ENCODE results near the gene LETM1. TPM values are rescaled to one million over a fixed set of nuclear protein-coding genes. Genes with fewer than 3 reads are reported as not detected.

LETM1 gene
- total RNA-seq, 1 donor from 2014 or later, result 41.8 TPM

GRCh38 chr4:1777822-1778641 lies 77.9 kb downstream of the LETM1 start:
- intact Hi-C loops (cut with DNase I), result no loop called here
- no peak for DNase-seq
- no peak for ATAC-seq (ENCODE audit: poor library complexity)

GRCh38 chr4:1776521-1777161 lies 79.3 kb downstream of the LETM1 start:
- intact Hi-C loops (cut with DNase I), result no loop called here
- ATAC-seq (ENCODE audit: poor library complexity) (no peak), DNase-seq (no peak)

- intact Hi-C loops (cut with DNase I), result no loop called here
- ATAC-seq (ENCODE audit: poor library complexity) (no peak), DNase-seq (no peak)
Observed at GRCh38 chr4:1775731-1776500, 80.0 kb downstream of the LETM1 start.

GRCh38 chr4:1773754-1774153 lies 82.2 kb downstream of the LETM1 start:
- DNase-seq (no peak), ATAC-seq (ENCODE audit: poor library complexity) (no peak)
- intact Hi-C loops (cut with DNase I), result no loop called here

GRCh38 chr4:1772853-1773538 lies 83.0 kb downstream of the LETM1 start:
- no peak for ATAC-seq (ENCODE audit: poor library complexity)
- intact Hi-C loops (cut with DNase I), result no loop called here

GRCh38 chr4:1771555-1772305 lies 84.2 kb downstream of the LETM1 start:
- DNase-seq, result no peak
- intact Hi-C loops (cut with DNase I), result no loop called here
- ATAC-seq (ENCODE audit: poor library complexity), result no peak

More at GRCh38 chr4:1772853-1773538, 83.0 kb downstream of the LETM1 start:
- DNase-seq, result no peak

GRCh38 chr4:1770791-1771231 lies 85.1 kb downstream of the LETM1 start:
- no peak for ATAC-seq (ENCODE audit: poor library complexity)
- intact Hi-C loops (cut with DNase I), result no loop called here
- DNase-seq, result no peak

- ATAC-seq (ENCODE audit: poor library complexity), result no peak
- intact Hi-C loops (cut with DNase I), result no loop called here
Observed at GRCh38 chr4:1770245-1770644, 85.7 kb downstream of the LETM1 start.

GRCh38 chr4:1769692-1770091 lies 86.3 kb downstream of the LETM1 start:
- no peak for DNase-seq
- no peak for ATAC-seq (ENCODE audit: poor library complexity)
- intact Hi-C loops (cut with DNase I), result no loop called here

More at GRCh38 chr4:1770245-1770644, 85.7 kb downstream of the LETM1 start:
- no peak for DNase-seq

- intact Hi-C loops (cut with DNase I), result no loop called here
- no peak for DNase-seq
Observed at GRCh38 chr4:1768367-1769034, 87.5 kb downstream of the LETM1 start.

GRCh38 chr4:1767770-1768366 lies 88.1 kb downstream of the LETM1 start:
- no peak for DNase-seq
- intact Hi-C loops (cut with DNase I), result no loop called here

More at GRCh38 chr4:1768367-1769034, 87.5 kb downstream of the LETM1 start:
- ATAC-seq (ENCODE audit: poor library complexity), result no peak

GRCh38 chr4:1767061-1767769 lies 88.7 kb downstream of the LETM1 start:
- no peak for DNase-seq
- intact Hi-C loops (cut with DNase I), result no loop called here
- ATAC-seq (ENCODE audit: poor library complexity), result peak; percentile 15

More at GRCh38 chr4:1767770-1768366, 88.1 kb downstream of the LETM1 start:
- peak; percentile 47 for ATAC-seq (ENCODE audit: poor library complexity)

GRCh38 chr4:1766106-1767060 lies 89.6 kb downstream of the LETM1 start:
- intact Hi-C loops (cut with DNase I), result no loop called here
- peak; percentile 8 for ATAC-seq (ENCODE audit: poor library complexity)
- DNase-seq, result no peak

- ATAC-seq (ENCODE audit: poor library complexity) (no peak), DNase-seq (no peak)
- intact Hi-C loops (cut with DNase I), result no loop called here
Observed at GRCh38 chr4:1765409-1766072, 90.4 kb downstream of the LETM1 start.

- DNase-seq (no peak), ATAC-seq (ENCODE audit: poor library complexity) (no peak)
- intact Hi-C loops (cut with DNase I), result no loop called here
Observed at GRCh38 chr4:1764670-1765069, 91.3 kb downstream of the LETM1 start.
